SH-SY5Y (cell line): Measurements from ENCODE around the gene RAB1A.

Experiments used
- GATA2 ChIP-seq: IDR thresholded peaks from 2 replicates; pipeline ENCODE4 v1.6.1; 2011; ENCODE audit warnings: mild to moderate bottlenecking, low read depth, low read length
- GATA3 ChIP-seq: IDR thresholded peaks from 2 replicates; pipeline ENCODE4 v1.6.1; 2011; ENCODE audit warnings: low read depth, mild to moderate bottlenecking, low read length, moderate library complexity

GRCh38 chr2:65059071-65059470 lies 70.8 kb downstream of the RAB1A start:
- TF ChIP-seq GATA2 (no peak), GATA3 (no peak)
